Amniotic epithelial cell (primary cell): ENCODE measurements around the gene GLIS1.
A peak's percentile ranks its signal among the peaks of the same experiment; 100 is the strongest.

Source experiments
- DNase-seq: peaks from one replicate; pipeline ENCODE4 v3.0.0-alpha.2; 2010; ENCODE audit warnings: low read depth

Gene GLIS1

GRCh38 chr1:53638360-53639035 is 100.5 kb downstream of the GLIS1 start:
- DNase-seq, result no peak

GRCh38 chr1:53637511-53638359 is 101.2 kb downstream of the GLIS1 start:
- no peak for DNase-seq

GRCh38 chr1:53636621-53637171 is 102.3 kb downstream of the GLIS1 start:
- DNase-seq, result no peak

- DNase-seq, result no peak
Measured at GRCh38 chr1:53634571-53634979, 104.4 kb downstream of the GLIS1 start.

- DNase-seq, result no peak
Measured at GRCh38 chr1:53633073-53633704, 105.8 kb downstream of the GLIS1 start.

GRCh38 chr1:53631622-53632310 is 107.2 kb downstream of the GLIS1 start:
- DNase-seq, result no peak

- no peak for DNase-seq
Measured at GRCh38 chr1:53629101-53629691, 109.8 kb downstream of the GLIS1 start.

- no peak for DNase-seq
Measured at GRCh38 chr1:53628286-53628955, 110.5 kb downstream of the GLIS1 start.

- no peak for DNase-seq
Measured at GRCh38 chr1:53627666-53628065, 111.3 kb downstream of the GLIS1 start.

- no peak for DNase-seq
Measured at GRCh38 chr1:53627031-53627430, 111.9 kb downstream of the GLIS1 start.

GRCh38 chr1:53626616-53627015 is 112.3 kb downstream of the GLIS1 start:
- DNase-seq, result no peak

- no peak for DNase-seq
Measured at GRCh38 chr1:53625766-53626520, 113.0 kb downstream of the GLIS1 start.

- peak; percentile 15 for DNase-seq
Measured at GRCh38 chr1:53625049-53625448, 113.9 kb downstream of the GLIS1 start.

GRCh38 chr1:53622531-53622930 is 116.4 kb downstream of the GLIS1 start:
- DNase-seq, result no peak

GRCh38 chr1:53621144-53621543 is 117.8 kb downstream of the GLIS1 start:
- DNase-seq, result no peak

GRCh38 chr1:53620061-53620855 is 118.7 kb downstream of the GLIS1 start:
- DNase-seq, result peak; percentile 51

- no peak for DNase-seq
Measured at GRCh38 chr1:53619367-53620060, 119.5 kb downstream of the GLIS1 start.

- no peak for DNase-seq
Measured at GRCh38 chr1:53618500-53619366, 120.2 kb downstream of the GLIS1 start.
